Small intestine (tissue), 7 donors: ENCODE measurements around the gene IL31. TPM values are rescaled to one million over a fixed set of nuclear protein-coding genes. Genes with fewer than 3 reads are reported as not detected.

Experiments
- DNase-seq, 2 donors: peaks; one replicate each; pipeline versions ENCODE4 v3.0.0 to v3.0.0-alpha.2; 2013
- FAIRE-seq: peaks from 2 replicates; lab custom pipeline; 2012; peaks lifted over from hg19 to GRCh38; lab: Jason Lieb, UNC
- H3K27ac ChIP-seq, 3 donors: one replicate each; pipeline ENCODE4 v1.5.1; 2013; ENCODE audit warnings: low read length in 2 of 3, mild to moderate bottlenecking in 2 of 3, control low read depth in 1 of 3, inconsistent platforms in 1 of 3, low read depth in 1 of 3, moderate library complexity in 1 of 3
- H3K27me3 ChIP-seq, 3 donors: one replicate each; pipeline ENCODE4 v1.6.1; 2013; ENCODE audit warnings: low read length in 3 of 3, inconsistent platforms in 1 of 3; ENCODE audit not compliant: control insufficient read depth in 3 of 3, insufficient read depth in 3 of 3
- H3K36me3 ChIP-seq, 3 donors: one replicate each; pipeline ENCODE4 v1.6.1; 2013; ENCODE audit warnings: low read length in 3 of 3, inconsistent platforms in 1 of 3, low read depth in 1 of 3, mild to moderate bottlenecking in 1 of 3, moderate library complexity in 1 of 3; ENCODE audit not compliant: control insufficient read depth in 3 of 3, insufficient read depth in 2 of 3
- H3K4me1 ChIP-seq, 3 donors: one replicate each; pipeline ENCODE4 v1.6.1; 2013; ENCODE audit warnings: low read length in 2 of 3, inconsistent platforms in 1 of 3, low read depth in 1 of 3, mild to moderate bottlenecking in 1 of 3, moderate library complexity in 1 of 3; ENCODE audit not compliant: control insufficient read depth in 3 of 3, insufficient read depth in 2 of 3
- H3K4me3 ChIP-seq, 3 donors: one replicate each; pipeline ENCODE4 v1.5.1; 2013; ENCODE audit warnings: low read length in 3 of 3, control low read depth in 1 of 3, inconsistent platforms in 1 of 3, low read depth in 1 of 3, mild to moderate bottlenecking in 1 of 3, moderate library complexity in 1 of 3
- H3K9me3 ChIP-seq, 2 donors: one replicate each; pipeline ENCODE4 v1.6.1; 2013; ENCODE audit warnings: low read depth in 1 of 2, low read length in 1 of 2; ENCODE audit not compliant: control insufficient read depth in 2 of 2, insufficient read depth in 1 of 2
- WGBS, 3 donors: extraction: QIAGEN DNeasy Blood & Tissue Kit; methylation state at CpG; one replicate each; pipeline ENCODE4 v1.1.7; 2013; 5-methylcytosine and 5-hydroxymethylcytosine counted together
- polyA plus RNA-seq, 4 donors: library from polyadenylated mRNA; stranded (reverse) in 3 of 4; unstranded in 1 of 4; fragments of 200-250 nt in 3 of 4; fragments of 120-200 nt in 1 of 4; gene quantifications; one replicate each; pipeline versions ENCODE4 v1.2.1 to v1.2.3, GENCODE V29; 2013
- donor health status: healthy with polysubstance abuse.
- donor health status: control.
- donor health status: control.
- donor health status: Bipolar disorder and iron deficiency.
- donor health status: healthy.

IL31 gene
- polyA plus RNA-seq, 4 donors: not detected

DNA sequence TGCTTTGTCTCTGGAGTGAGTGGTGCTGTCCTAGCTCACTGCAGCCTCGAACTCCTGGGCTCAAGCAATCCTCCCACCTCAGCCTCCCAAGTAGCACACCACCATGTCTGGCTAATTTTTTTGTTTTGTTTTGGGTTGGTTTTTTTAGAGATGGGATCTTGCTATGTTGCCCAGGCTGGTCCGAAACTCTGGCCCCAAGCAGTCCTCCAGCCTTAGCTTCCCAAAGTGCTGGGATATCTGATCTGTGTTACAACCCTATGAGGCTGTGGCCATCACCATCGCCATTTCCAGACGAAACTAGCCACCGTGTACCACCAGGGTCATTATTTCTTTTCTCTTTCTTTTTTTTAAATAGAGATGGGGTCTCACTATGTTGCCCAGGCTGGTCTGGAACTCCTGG is 2.6 kb downstream of the IL31 start:
- Histone ChIP-seq H3K36me3 (no peaks in the 10 kb centered on the region), H3K27ac (no peak overlapping the region), H3K27me3 (peaks cover 0 to 3% (median 0%) of the 10 kb centered on the region in 3 donors), H3K4me3 (no peak overlapping the region), H3K9me3 (no peaks in the 10 kb centered on the region), H3K4me1 (peaks cover 0 to 5% (median 0%) of the 10 kb centered on the region in 3 donors)
- WGBS, 3 donors: 89 to 94% (median 89%) methylated on average over 5 of the region's 5 CpGs
- FAIRE-seq: no peak
- no peak for DNase-seq

DNA sequence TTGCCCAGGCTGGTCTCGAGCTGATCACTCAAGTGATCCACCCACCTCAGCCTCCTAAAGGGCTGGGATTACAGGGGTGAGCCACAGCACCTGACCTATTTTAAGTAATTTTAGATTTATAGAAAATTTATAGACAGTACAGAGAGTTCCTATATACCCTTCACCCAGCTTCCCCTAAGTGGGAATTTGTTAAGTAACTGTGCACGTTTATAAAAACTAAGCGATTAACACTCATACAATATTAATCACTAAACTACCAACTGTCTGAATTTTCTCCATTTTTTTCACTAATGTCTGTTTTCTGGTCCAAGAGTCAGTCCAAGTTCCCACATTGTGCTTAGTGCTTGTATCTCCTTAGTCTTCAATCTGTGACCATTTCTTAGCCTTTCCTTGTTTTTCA is 5.5 kb downstream of the IL31 start:
- FAIRE-seq (no peak), DNase-seq (no peak)
- no peak overlapping the region for H3K4me3 ChIP-seq
- no peaks in the 10 kb centered on the region for H3K36me3 ChIP-seq
- WGBS, 3 donors: 89 to 94% (median 93%) methylated on average over 3 of the region's 3 CpGs
- peaks cover 0 to 3% (median 0%) of the 10 kb centered on the region in 3 donors for H3K27me3 ChIP-seq
- peaks cover 0 to 5% (median 0%) of the 10 kb centered on the region in 3 donors for H3K4me1 ChIP-seq
- no peak overlapping the region for H3K27ac ChIP-seq
- no peaks in the 10 kb centered on the region for H3K9me3 ChIP-seq

DNA sequence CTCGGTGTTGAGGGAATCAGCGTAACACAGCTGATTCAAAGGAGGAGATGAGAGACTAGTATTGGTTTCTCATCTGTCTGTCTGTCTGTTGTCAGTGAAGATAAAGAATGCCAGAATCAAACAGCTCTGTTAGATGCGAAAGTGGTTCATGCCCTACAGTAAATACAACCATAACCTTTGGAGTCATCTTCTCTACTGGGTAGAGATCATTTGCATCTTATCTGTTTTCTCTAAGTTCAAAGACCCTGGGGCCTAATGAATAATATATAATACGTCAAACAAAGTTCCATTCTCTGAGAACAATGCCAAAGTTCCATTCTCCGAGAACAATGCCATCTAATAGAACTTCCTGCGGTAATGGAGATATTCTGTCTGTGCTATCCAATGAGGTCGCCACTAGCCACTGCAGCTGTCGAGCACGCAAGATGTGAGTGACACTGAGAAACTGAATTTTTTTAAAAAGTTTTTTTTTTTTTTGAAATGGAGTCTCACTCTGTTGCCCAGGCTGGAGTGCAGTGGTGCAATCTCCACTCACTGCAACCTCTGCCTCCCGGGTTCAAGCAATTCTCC is 6.6 kb downstream of the IL31 start:
- peaks cover 0 to 5% (median 0%) of the 10 kb centered on the region in 3 donors for H3K4me1 ChIP-seq
- H3K9me3 ChIP-seq: no peaks in the 10 kb centered on the region
- H3K36me3 ChIP-seq: no peaks in the 10 kb centered on the region
- H3K4me3 ChIP-seq: no peak overlapping the region
- FAIRE-seq (no peak), DNase-seq (peak; percentile 61 to 67)
- no peaks in the 10 kb centered on the region for H3K27me3 ChIP-seq
- H3K27ac ChIP-seq: no peak overlapping the region
- WGBS, 3 donors: 20 to 58% (median 38%) methylated on average over 10 of the region's 10 CpGs

- Histone ChIP-seq H3K9me3 (no peaks in the 10 kb centered on the region), H3K36me3 (no peaks in the 10 kb centered on the region), H3K4me3 (no peak overlapping the region), H3K27ac (no peak overlapping the region), H3K27me3 (no peaks in the 10 kb centered on the region), H3K4me1 (peaks cover 0 to 5% (median 0%) of the 10 kb centered on the region in 3 donors)
- 44 to 61% (median 55%) methylated on average over 22 of the region's 22 CpGs for WGBS, 3 donors
- FAIRE-seq: no peak
- no peak for DNase-seq
These were observed 7.3 kb downstream of the IL31 start for GRCh38 chr12:122166422-122167349.

GRCh38 chr12:122162976-122163375 is 11.0 kb downstream of the IL31 start:
- Histone ChIP-seq H3K9me3 (no peaks in the 10 kb centered on the region), H3K4me3 (no peak overlapping the region), H3K36me3 (no peaks in the 10 kb centered on the region), H3K27me3 (no peaks in the 10 kb centered on the region), H3K4me1 (peaks cover 0 to 5% (median 0%) of the 10 kb centered on the region in 3 donors), H3K27ac (no peak overlapping the region)
- WGBS, 3 donors: 78 to 93% (median 79%) methylated on average over 3 of the region's 3 CpGs
- FAIRE-seq (no peak), DNase-seq (no peak)

DNA sequence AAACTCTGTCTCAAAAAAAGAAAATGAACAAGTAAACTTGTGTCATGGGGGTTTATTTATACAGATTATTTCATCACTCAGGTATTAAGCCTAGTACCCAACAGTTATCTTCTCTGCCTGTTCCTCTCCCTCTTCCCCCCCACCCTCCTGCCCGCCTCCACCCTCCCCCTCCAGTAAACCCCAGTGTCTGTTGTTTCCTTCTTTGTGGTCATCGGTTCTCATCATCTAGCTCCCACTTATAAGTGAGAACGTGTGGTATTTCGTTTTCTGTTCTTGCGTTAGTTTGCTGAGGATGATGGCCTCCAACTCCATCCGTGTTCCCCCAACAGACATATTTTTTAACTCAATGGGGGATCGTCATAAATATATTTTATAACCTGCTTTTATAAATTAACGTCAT is 12.3 kb downstream of the IL31 start:
- H3K9me3 ChIP-seq: no peaks in the 10 kb centered on the region
- no peaks in the 10 kb centered on the region for H3K4me1 ChIP-seq
- H3K27ac ChIP-seq: no peak overlapping the region
- no peak overlapping the region for H3K4me3 ChIP-seq
- H3K27me3 ChIP-seq: no peaks in the 10 kb centered on the region
- H3K36me3 ChIP-seq: no peaks in the 10 kb centered on the region
- FAIRE-seq: no peak
- 54 to 85% (median 66%) methylated on average over 8 of the region's 8 CpGs for WGBS, 3 donors
- DNase-seq: peak in 1 of 2 donors; percentile 31

- WGBS, 3 donors: 88 to 93% (median 89%) methylated on average over 11 of the region's 11 CpGs
- no peak for FAIRE-seq
- no peak overlapping the region for H3K27ac ChIP-seq
These were observed 13.3 kb downstream of the IL31 start for GRCh38 chr12:122160761-122161160.

DNA sequence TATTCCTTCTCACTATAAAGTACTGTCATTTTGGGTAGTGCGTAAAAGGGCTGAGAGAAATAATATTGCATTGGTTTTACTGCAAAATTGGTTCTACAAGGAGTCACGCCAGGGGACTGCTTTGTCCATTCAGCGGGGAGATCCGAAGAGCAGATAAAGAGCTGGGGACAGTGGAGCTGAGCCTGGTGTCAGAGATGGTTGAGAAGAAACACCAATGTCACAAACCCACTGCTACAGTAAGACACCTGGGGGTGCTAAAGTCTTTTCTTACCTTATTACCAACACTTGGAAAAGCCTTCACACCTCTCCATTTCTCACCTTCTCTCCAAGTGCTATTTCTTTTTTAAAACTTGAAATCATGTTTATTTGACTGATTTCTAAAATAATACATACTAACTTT is 14.1 kb downstream of the IL31 start:
- no peaks in the 10 kb centered on the region for H3K36me3 ChIP-seq
- no peak overlapping the region for H3K27ac ChIP-seq
- DNase-seq (no peak), FAIRE-seq (no peak)
- 64 to 72% (median 71%) methylated on average over 4 of the region's 4 CpGs for WGBS, 3 donors
- no peaks in the 10 kb centered on the region for H3K9me3 ChIP-seq
- no peaks in the 10 kb centered on the region for H3K27me3 ChIP-seq
- H3K4me1 ChIP-seq: no peaks in the 10 kb centered on the region
- H3K4me3 ChIP-seq: no peak overlapping the region

More at GRCh38 chr12:122160761-122161160, 13.3 kb downstream of the IL31 start:
- Histone ChIP-seq H3K27me3 (no peaks in the 10 kb centered on the region), H3K9me3 (no peaks in the 10 kb centered on the region), H3K36me3 (no peaks in the 10 kb centered on the region), H3K4me3 (no peak overlapping the region), H3K4me1 (no peaks in the 10 kb centered on the region)
- no peak for DNase-seq
